Thoracic aorta (tissue), 2 donors: ENCODE results near the gene NECTIN2. TPM values are rescaled to one million over a fixed set of nuclear protein-coding genes. Genes with fewer than 3 reads are reported as not detected.
"Not testable (repeated sequence)": the region's sequence is repeated elsewhere in the genome, so short reads cannot be mapped to it uniquely, and the experiment has no call there.

Source experiments
- ATAC-seq: fragments of 150-250 bp; one replicate; pipeline ENCODE4 v1.8.0; 2017; ENCODE audit warnings: low read depth; ENCODE audit not compliant: insufficient number of reproducible peaks, low FRiP score
- DNase-seq: peaks from one replicate; pipeline ENCODE4 v3.0.0-alpha.2; 2020; ENCODE audit warnings: low spot score
- H3K27ac ChIP-seq, 2 donors: fragments of 200-600 bp; sonication (generic); 1 replicate in 1 of 2; 2 replicates in 1 of 2; pipeline ENCODE4 v1.5.1; 2016; ENCODE audit warnings: mild to moderate bottlenecking in 2 of 2, moderate library complexity in 2 of 2
- H3K27me3 ChIP-seq: fragments of 200-600 bp; sonication (generic); replicated peaks from 2 replicates; pipeline ENCODE4 v1.6.0; 2016; ENCODE audit warnings: mild to moderate bottlenecking; ENCODE audit not compliant: insufficient read depth
- H3K36me3 ChIP-seq: fragments of 200-600 bp; sonication (generic); one replicate; pipeline ENCODE4 v1.5.1; 2016
- H3K4me1 ChIP-seq, 2 donors: fragments of 200-600 bp; sonication (generic); 1 replicate in 1 of 2; 2 replicates in 1 of 2; pipeline versions ENCODE4 v1.5.1 to v1.6.0; 2016; ENCODE audit warnings: low read depth in 2 of 2, mild to moderate bottlenecking in 1 of 2; ENCODE audit not compliant: control insufficient read depth in 1 of 2
- H3K4me3 ChIP-seq: fragments of 200-600 bp; sonication (generic); 2 replicates; pipeline ENCODE4 v1.5.1; 2016; ENCODE audit warnings: mild to moderate bottlenecking
- H3K9me3 ChIP-seq: fragments of 200-600 bp; sonication (generic); 2 replicates; pipeline ENCODE4 v1.5.1; 2016
- CTCF ChIP-seq: fragments of 200-600 bp; sonication (generic); IDR thresholded peaks from one replicate; pipeline ENCODE4 v1.5.1; 2019; ENCODE audit warnings: antibody characterized with exemption
- total RNA-seq, 2 donors: library from RNA; depleted of rRNA; stranded (reverse); fragments of >200 nt; gene quantifications; one replicate each; pipeline versions ENCODE4 v1.1.0 to v1.2.3, GENCODE V29; 2016

Gene NECTIN2
- total RNA-seq, 2 donors from 2014 or later, result 61.7 to 84.3 TPM

- Histone ChIP-seq H3K27me3 (no peaks in the 10 kb centered on the region), H3K36me3 (peaks cover 24% of the 10 kb centered on the region), H3K9me3 (no peaks in the 10 kb centered on the region), H3K4me1 (peaks cover 11 to 23% of the 10 kb centered on the region in 2 donors), H3K27ac (no peak overlapping the region), H3K4me3 (no peak overlapping the region)
- no peak for ATAC-seq
- DNase-seq, result no peak
- TF ChIP-seq CTCF, result no peak
These were observed 40.0 kb downstream of the NECTIN2 start for GRCh38 chr19:44886141-44886540.

DNA sequence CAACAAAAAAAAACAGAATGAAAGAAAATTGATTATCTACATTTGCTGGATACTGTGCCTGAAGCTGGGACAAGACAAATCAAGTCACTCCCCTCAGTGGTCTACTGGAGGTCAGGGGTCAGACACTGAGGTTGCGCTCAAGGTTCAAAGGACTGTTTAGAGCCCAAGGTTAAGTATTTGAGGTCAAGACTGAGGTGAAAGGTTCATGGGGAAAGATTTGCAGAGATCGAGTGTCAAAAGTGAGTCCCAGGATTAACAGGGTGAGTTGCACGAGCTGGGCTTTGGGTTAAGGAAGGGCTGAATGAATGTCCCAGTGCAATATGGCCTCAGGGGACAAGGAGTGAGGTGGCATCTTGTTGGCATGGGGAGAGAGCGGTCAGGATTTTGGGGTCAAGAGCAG is 41.6 kb downstream of the NECTIN2 start:
- H3K27ac ChIP-seq, result no peak overlapping the region
- H3K4me1 ChIP-seq, result peaks cover 21 to 35% of the 10 kb centered on the region in 2 donors
- TF ChIP-seq CTCF, result no peak
- H3K36me3 ChIP-seq, result peaks cover 24% of the 10 kb centered on the region
- no peak overlapping the region for H3K4me3 ChIP-seq
- H3K27me3 ChIP-seq, result no peaks in the 10 kb centered on the region
- no peaks in the 10 kb centered on the region for H3K9me3 ChIP-seq
- ATAC-seq (no peak), DNase-seq (no peak)

- DNase-seq, H3K4me3 ChIP-seq, H3K27me3 ChIP-seq, H3K9me3 ChIP-seq, ATAC-seq, H3K27ac ChIP-seq: not testable (repeated sequence)
- peaks cover 21 to 35% of the 10 kb centered on the region in 2 donors for H3K4me1 ChIP-seq
- H3K36me3 ChIP-seq, result peaks cover 29% of the 10 kb centered on the region
These were observed 42.2 kb downstream of the NECTIN2 start for GRCh38 chr19:44888335-44888734.

GRCh38 chr19:44889830-44890365 is 43.8 kb downstream of the NECTIN2 start:
- Histone ChIP-seq H3K9me3 (no peaks in the 10 kb centered on the region), H3K4me3 (peak overlapping the region; percentile 86), H3K27ac (peak overlapping the region; percentile 88 to 97), H3K27me3 (no peaks in the 10 kb centered on the region), H3K36me3 (peaks cover 34% of the 10 kb centered on the region), H3K4me1 (peaks cover 17 to 23% of the 10 kb centered on the region in 2 donors)
- no peak for ATAC-seq
- TF ChIP-seq CTCF, result no peak
- no peak for DNase-seq

DNA sequence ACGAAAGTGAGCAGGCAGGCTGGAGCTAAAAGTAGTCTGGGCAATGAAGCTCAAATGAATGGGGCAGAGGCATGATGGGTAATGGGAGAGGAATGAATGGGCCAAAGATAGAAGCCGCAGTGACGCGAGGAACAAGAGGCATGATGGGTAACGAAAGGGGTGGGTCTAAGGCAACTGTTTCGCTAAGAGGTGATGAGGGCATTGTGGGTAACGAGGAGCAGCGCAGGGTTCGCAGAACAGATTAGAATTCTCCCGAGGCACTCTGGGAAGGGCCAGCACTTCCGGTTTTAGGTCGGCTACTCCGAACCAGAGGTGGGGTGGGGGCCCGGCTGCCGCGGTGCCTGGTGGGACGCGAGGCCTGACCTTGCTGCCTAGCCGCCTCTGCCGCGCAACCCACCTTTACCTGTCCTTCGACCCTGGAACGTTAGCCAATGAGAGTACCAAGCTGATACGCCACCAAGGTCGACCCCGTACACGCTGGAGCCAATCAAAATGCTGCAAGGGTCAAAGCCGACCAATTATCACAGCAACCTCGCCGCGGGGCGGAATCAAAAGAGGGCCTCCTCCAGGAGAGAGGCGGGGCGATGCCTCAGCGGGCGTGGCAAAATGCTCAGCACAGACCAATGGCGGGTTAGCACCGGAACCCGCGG is 44.4 kb downstream of the NECTIN2 start:
- Histone ChIP-seq H3K9me3 (no peaks in the 10 kb centered on the region), H3K27me3 (no peaks in the 10 kb centered on the region), H3K4me1 (peaks cover 17 to 23% of the 10 kb centered on the region in 2 donors), H3K36me3 (peaks cover 38% of the 10 kb centered on the region), H3K27ac (peak overlapping the region; percentile 88 to 97), H3K4me3 (peak overlapping the region; percentile 86)
- TF ChIP-seq CTCF, result no peak
- ATAC-seq, result peak; percentile 91
- peak; percentile 86 for DNase-seq
